H9 (cell line): Measurements from ENCODE around the gene PDXK. TPM values are rescaled to one million over a fixed set of nuclear protein-coding genes. Genes with fewer than 3 reads are reported as not detected.

ENCODE experiments used
- DNase-seq: peaks from one replicate; pipeline ENCODE4 v3.0.0-alpha.2; 2017
- H2AFZ ChIP-seq: one replicate; pipeline ENCODE4 v1.6.1; 2013; ENCODE audit warnings: mild to moderate bottlenecking, low read length, control low read depth, moderate library complexity
- H2AK5ac ChIP-seq: 2 replicates; pipeline ENCODE4 v1.6.1; 2013; ENCODE audit warnings: low read length, control low read depth, mixed read lengths; ENCODE audit not compliant: insufficient read length
- H2BK120ac ChIP-seq: one replicate; pipeline ENCODE4 v1.6.1; 2013; ENCODE audit warnings: low read depth, mild to moderate bottlenecking, low read length, control low read depth, inconsistent platforms; ENCODE audit not compliant: poor library complexity, severe bottlenecking
- H2BK12ac ChIP-seq: 2 replicates; pipeline ENCODE4 v1.6.1; 2013; ENCODE audit warnings: low read length, control low read depth, mixed read lengths, low read depth; ENCODE audit not compliant: insufficient read length
- H2BK15ac ChIP-seq: 2 replicates; pipeline ENCODE4 v1.6.1; 2013; ENCODE audit warnings: low read depth, low read length, control low read depth
- H2BK20ac ChIP-seq: one replicate; pipeline ENCODE4 v1.6.1; 2013; ENCODE audit warnings: low read depth, mild to moderate bottlenecking, low read length, control low read depth, inconsistent platforms; ENCODE audit not compliant: poor library complexity, severe bottlenecking
- H2BK5ac ChIP-seq: 2 replicates; pipeline ENCODE4 v1.6.1; 2013; ENCODE audit warnings: low read length, control low read depth, mixed read lengths; ENCODE audit not compliant: insufficient read length
- H3K14ac ChIP-seq: 2 replicates; pipeline ENCODE4 v1.6.1; 2013; ENCODE audit warnings: low read length, control low read depth; ENCODE audit not compliant: insufficient read depth
- H3K18ac ChIP-seq: 2 replicates; pipeline ENCODE4 v1.6.1; 2013; ENCODE audit warnings: low read depth, mild to moderate bottlenecking, mixed read lengths, low read length, control low read depth; ENCODE audit not compliant: insufficient read length
- H3K23ac ChIP-seq: 2 replicates; pipeline ENCODE4 v1.6.1; 2013; ENCODE audit warnings: low read length, control low read depth, mixed read lengths, low read depth; ENCODE audit not compliant: insufficient read length
- H3K23me2 ChIP-seq: 2 replicates; pipeline ENCODE4 v1.6.1; 2013; ENCODE audit warnings: low read depth, mild to moderate bottlenecking, mixed read lengths, low read length, control low read depth; ENCODE audit not compliant: insufficient read length, poor library complexity, severe bottlenecking
- H3K27ac ChIP-seq: 2 replicates; pipeline ENCODE4 v1.5.1; 2013; ENCODE audit warnings: low read length, control low read depth, mixed read lengths, low read depth; ENCODE audit not compliant: insufficient read length
- H3K27me3 ChIP-seq: 2 replicates; pipeline ENCODE4 v1.6.1; 2013; ENCODE audit warnings: low read length, control low read depth, inconsistent platforms; ENCODE audit not compliant: insufficient read depth
- H3K4ac ChIP-seq: 2 replicates; pipeline ENCODE4 v1.6.1; 2013; ENCODE audit warnings: low read depth, mild to moderate bottlenecking, control low read depth, inconsistent platforms, low read length, moderate library complexity
- H3K4me1 ChIP-seq: 2 replicates; pipeline ENCODE4 v1.6.1; 2013; ENCODE audit warnings: low read length, control low read depth, inconsistent platforms; ENCODE audit not compliant: insufficient read depth
- H3K4me2 ChIP-seq: 2 replicates; pipeline ENCODE4 v1.6.1; 2013; ENCODE audit warnings: low read length, control low read depth, mixed read lengths; ENCODE audit not compliant: insufficient read length, insufficient read depth
- H3K56ac ChIP-seq: 2 replicates; pipeline ENCODE4 v1.6.1; 2013; ENCODE audit warnings: low read depth, mild to moderate bottlenecking, mixed read lengths, low read length, control low read depth; ENCODE audit not compliant: insufficient read length
- H3K79me1 ChIP-seq: 2 replicates; pipeline ENCODE4 v1.6.1; 2013; ENCODE audit warnings: low read depth, mild to moderate bottlenecking, moderate library complexity, low read length, control low read depth, inconsistent platforms; ENCODE audit not compliant: insufficient read depth, poor library complexity, severe bottlenecking
- H3K79me2 ChIP-seq: 2 replicates; pipeline ENCODE4 v1.6.1; 2013; ENCODE audit warnings: low read length, control low read depth, inconsistent platforms; ENCODE audit not compliant: insufficient read depth
- H3K9ac ChIP-seq: 2 replicates; pipeline ENCODE4 v1.6.1; 2013; ENCODE audit warnings: low read length, control low read depth, mixed read lengths; ENCODE audit not compliant: insufficient read length; ENCODE audit errors: extremely low read depth
- H3K9me3 ChIP-seq: one replicate; pipeline ENCODE4 v1.6.1; 2013; ENCODE audit warnings: low read depth, low read length, inconsistent platforms; ENCODE audit not compliant: control insufficient read depth
- H3T11ph ChIP-seq: one replicate; pipeline ENCODE4 v1.6.1; 2013; ENCODE audit warnings: mild to moderate bottlenecking, low read length, control low read depth, inconsistent platforms
- H4K20me1 ChIP-seq: one replicate; pipeline ENCODE4 v1.6.1; 2013; ENCODE audit not compliant: control insufficient read depth, insufficient read length, insufficient read depth
- H4K5ac ChIP-seq: 2 replicates; pipeline ENCODE4 v1.6.1; 2013; ENCODE audit warnings: low read depth, mild to moderate bottlenecking, mixed read lengths, low read length, control low read depth; ENCODE audit not compliant: insufficient read length
- H4K8ac ChIP-seq: replicated peaks from 2 replicates; pipeline ENCODE4 v1.6.1; 2013; ENCODE audit warnings: low read length, control low read depth, mixed read lengths, low read depth; ENCODE audit not compliant: insufficient read length
- H4K91ac ChIP-seq: 2 replicates; pipeline ENCODE4 v1.6.1; 2013; ENCODE audit warnings: low read depth, mild to moderate bottlenecking, moderate library complexity, mixed read lengths, low read length, control low read depth; ENCODE audit not compliant: insufficient read length
- H3K27ac Mint-ChIP-seq, 3 experiments: 2 replicates in 2 of 3; 3 replicates in 1 of 3; pipeline ENCODE4 v1.8.0; 2020 to 2021; ENCODE audit warnings: mixed read lengths in 3 of 3, mild to moderate bottlenecking in 1 of 3, moderate library complexity in 1 of 3
- H3K27me3 Mint-ChIP-seq: 2 replicates; pipeline ENCODE4 v1.8.0; 2021; ENCODE audit warnings: low read depth, mild to moderate bottlenecking, moderate library complexity, mixed read lengths
- H3K36me3 Mint-ChIP-seq, 3 experiments: 2 replicates in 2 of 3; 3 replicates in 1 of 3; pipeline ENCODE4 v1.8.0; 2020 to 2021; ENCODE audit warnings: low read depth in 3 of 3, mixed read lengths in 3 of 3; ENCODE audit not compliant: insufficient read depth in 1 of 3
- H3K4me1 Mint-ChIP-seq, 2 experiments: 2 replicates each; pipeline ENCODE4 v1.8.0; 2020; ENCODE audit warnings: mixed read lengths in 2 of 2
- H3K4me3 Mint-ChIP-seq, 2 experiments: 2 replicates in 1 of 2; 3 replicates in 1 of 2; pipeline ENCODE4 v1.8.0; 2020 to 2021; ENCODE audit warnings: mild to moderate bottlenecking in 2 of 2, mixed read lengths in 2 of 2, moderate library complexity in 1 of 2
- H3K9me3 Mint-ChIP-seq, 2 experiments: 2 replicates in 1 of 2; 3 replicates in 1 of 2; pipeline ENCODE4 v1.8.0; 2020; ENCODE audit warnings: mild to moderate bottlenecking in 2 of 2, mixed read lengths in 2 of 2, moderate library complexity in 1 of 2
- CTCF ChIP-seq: fragments of 200-600 bp; sonication (generic); conservative IDR thresholded peaks from 3 replicates; pipeline ENCODE4 v1.8.0; 2021; ENCODE audit warnings: antibody characterized with exemption, mild to moderate bottlenecking
- WGBS: extraction: QIAGEN DNeasy Blood & Tissue Kit; methylation state at CpG from one replicate; pipeline ENCODE4 v1.1.7; 2013; ENCODE audit warnings: missing lambda C conversion rate, low lambda C conversion rate, mixed read lengths; ENCODE audit not compliant: insufficient read length; ENCODE audit errors: extremely low coverage; 5-methylcytosine and 5-hydroxymethylcytosine counted together
- total RNA-seq: library from RNA; stranded (reverse); gene quantifications from 2 replicates; pipeline ENCODE4 v1.2.1, GENCODE V29; 2021

The PDXK gene
- total RNA-seq, 1 experiment from 2014 or later: 109 TPM

GRCh38 chr21:43696214-43696613 is 22.7 kb upstream of the PDXK start:
- no peak overlapping the region for H3T11ph ChIP-seq
- H2BK120ac ChIP-seq: no peak overlapping the region
- no peak overlapping the region for H3K4me3 Mint-ChIP-seq
- H2BK5ac ChIP-seq: no peak overlapping the region
- H3K23me2 ChIP-seq: no peaks in the 10 kb centered on the region
- no peak overlapping the region for H2BK12ac ChIP-seq
- H3K4me1 Mint-ChIP-seq: no peaks in the 10 kb centered on the region
- H3K9me3 Mint-ChIP-seq: no peaks in the 10 kb centered on the region
- H4K20me1 ChIP-seq: no peaks in the 10 kb centered on the region
- H3K9ac ChIP-seq: no peak overlapping the region
- no peak overlapping the region for H2BK15ac ChIP-seq
- H4K91ac ChIP-seq: no peak overlapping the region
- H3K27me3 Mint-ChIP-seq: no peaks in the 10 kb centered on the region
- no peak overlapping the region for H3K4me2 ChIP-seq
- no peak overlapping the region for H4K5ac ChIP-seq
- H4K8ac ChIP-seq: no peak overlapping the region
- no peaks in the 10 kb centered on the region for H3K9me3 ChIP-seq
- DNase-seq: no peak
- no CpG with 5 or more reads among the region's 17 CpGs for WGBS
- H3K14ac ChIP-seq: no peak overlapping the region
- H3K4me1 ChIP-seq: no peaks in the 10 kb centered on the region
- H3K79me2 ChIP-seq: no peaks in the 10 kb centered on the region
- H3K27ac Mint-ChIP-seq: no peak overlapping the region
- no peak overlapping the region for H2AFZ ChIP-seq
- H3K18ac ChIP-seq: no peak overlapping the region
- H3K27me3 ChIP-seq: no peaks in the 10 kb centered on the region
- H3K36me3 Mint-ChIP-seq: peaks cover 13 to 59% (median 49%) of the 10 kb centered on the region in 3 experiments; a peak in 6 of 7 replicates
- no peak overlapping the region for H2AK5ac ChIP-seq
- TF ChIP-seq CTCF: no peak
- H3K56ac ChIP-seq: no peak overlapping the region
- H3K79me1 ChIP-seq: no peaks in the 10 kb centered on the region
- no peak overlapping the region for H3K23ac ChIP-seq
- H3K4ac ChIP-seq: no peak overlapping the region
- no peak overlapping the region for H3K27ac ChIP-seq
- no peak overlapping the region for H2BK20ac ChIP-seq
